GM04503 (cell line): ENCODE measurements around the gene ACAP1.
"Not testable (repeated sequence)": the region's sequence is repeated elsewhere in the genome, so short reads cannot be mapped to it uniquely, and the experiment has no call there.

Experiments used
- DNase-seq: peaks from one replicate; pipeline ENCODE4 v3.0.0-alpha.2; 2012; ENCODE audit warnings: low read depth

The ACAP1 gene

GRCh38 chr17:7329374-7329996, 6.8 kb upstream of the ACAP1 start:
- DNase-seq = peak; percentile 95

DNA sequence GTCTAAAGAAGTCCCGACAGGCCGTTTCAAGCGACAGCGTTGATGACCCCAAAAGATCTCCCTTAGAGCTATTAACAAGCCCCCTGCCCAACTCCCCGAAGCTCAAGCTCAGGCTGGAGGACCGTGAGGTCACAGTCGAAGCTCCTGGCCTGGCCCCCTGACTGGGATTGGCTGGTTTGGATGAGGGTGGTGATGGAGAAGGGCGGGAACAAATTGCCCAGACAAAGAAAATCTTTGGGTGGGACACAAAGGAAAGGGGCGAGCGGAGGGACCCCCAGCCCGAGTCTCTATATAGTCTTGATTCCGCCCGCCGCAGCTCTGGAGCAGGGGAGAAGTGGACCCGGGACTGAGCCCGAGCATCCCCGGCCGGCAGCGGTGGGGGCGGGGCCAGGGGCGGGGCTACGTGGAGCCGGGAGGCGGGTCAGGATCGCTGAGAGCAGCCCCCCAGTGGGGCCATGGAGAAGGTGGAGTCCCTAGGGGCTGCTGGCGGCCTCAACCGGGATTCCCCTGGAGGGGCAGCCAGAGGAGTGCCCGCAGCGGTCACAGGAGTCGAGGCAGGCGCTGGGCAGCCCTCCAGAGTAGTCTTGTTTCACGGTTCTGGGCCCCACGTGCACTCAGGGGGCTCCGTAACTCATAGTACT, 6.2 kb upstream of the ACAP1 start:
- DNase-seq = no peak

GRCh38 chr17:7330638-7331015, 5.7 kb upstream of the ACAP1 start:
- no peak for DNase-seq

DNA sequence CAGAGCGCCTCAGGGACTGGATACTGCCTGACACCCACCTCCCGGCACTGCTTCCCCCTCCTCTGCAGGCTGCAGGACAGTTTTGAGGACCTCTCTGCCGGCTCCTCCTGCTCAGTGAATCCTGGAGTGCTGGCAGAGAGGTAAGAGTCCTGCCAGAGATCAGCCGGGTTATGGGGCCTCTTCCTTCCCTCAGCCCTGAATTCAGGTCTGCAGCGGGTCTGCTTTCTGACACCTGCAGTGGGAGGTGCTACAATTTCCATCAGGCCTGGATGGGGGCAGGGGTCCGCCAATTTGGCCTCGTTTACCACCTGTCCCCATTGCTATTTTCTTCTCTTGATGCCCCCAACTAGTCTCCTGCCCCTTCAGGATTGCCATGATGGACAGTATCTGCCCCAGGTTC, 4.2 kb upstream of the ACAP1 start:
- no peak for DNase-seq

- DNase-seq = not testable (repeated sequence)
Observed at GRCh38 chr17:7332600-7333069, 3.7 kb upstream of the ACAP1 start.

- no peak for DNase-seq
Observed at GRCh38 chr17:7334938-7335538, 1.3 kb upstream of the ACAP1 start.

DNA sequence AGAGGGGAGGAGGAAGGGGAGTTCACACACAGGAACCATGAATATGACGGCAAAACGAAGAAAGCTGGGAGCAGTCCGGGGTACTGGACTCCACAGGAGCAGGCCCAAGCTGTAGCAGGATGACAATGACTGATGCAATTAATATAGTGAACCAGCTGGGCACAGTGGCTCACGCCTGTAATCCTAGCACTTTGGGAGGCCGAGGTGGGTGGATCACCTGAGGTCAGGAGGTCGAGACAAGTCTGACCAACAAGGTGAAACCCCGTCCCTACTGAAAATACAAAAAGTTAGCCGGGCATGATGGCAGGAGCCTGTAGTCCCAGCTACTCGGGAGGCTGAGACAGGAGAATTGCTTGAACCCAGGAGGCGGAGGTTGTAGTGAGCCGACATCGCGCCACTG, 564 bp upstream of the ACAP1 start:
- DNase-seq = not testable (repeated sequence)

- not testable (repeated sequence) for DNase-seq
Observed at GRCh38 chr17:7337600-7337999, 1.3 kb downstream of the ACAP1 start.

GRCh38 chr17:7340179-7340578, 3.9 kb downstream of the ACAP1 start:
- no peak for DNase-seq

- no peak for DNase-seq
Observed at GRCh38 chr17:7341842-7342241, 5.5 kb downstream of the ACAP1 start.

GRCh38 chr17:7343250-7343649, 6.9 kb downstream of the ACAP1 start:
- DNase-seq = no peak

DNA sequence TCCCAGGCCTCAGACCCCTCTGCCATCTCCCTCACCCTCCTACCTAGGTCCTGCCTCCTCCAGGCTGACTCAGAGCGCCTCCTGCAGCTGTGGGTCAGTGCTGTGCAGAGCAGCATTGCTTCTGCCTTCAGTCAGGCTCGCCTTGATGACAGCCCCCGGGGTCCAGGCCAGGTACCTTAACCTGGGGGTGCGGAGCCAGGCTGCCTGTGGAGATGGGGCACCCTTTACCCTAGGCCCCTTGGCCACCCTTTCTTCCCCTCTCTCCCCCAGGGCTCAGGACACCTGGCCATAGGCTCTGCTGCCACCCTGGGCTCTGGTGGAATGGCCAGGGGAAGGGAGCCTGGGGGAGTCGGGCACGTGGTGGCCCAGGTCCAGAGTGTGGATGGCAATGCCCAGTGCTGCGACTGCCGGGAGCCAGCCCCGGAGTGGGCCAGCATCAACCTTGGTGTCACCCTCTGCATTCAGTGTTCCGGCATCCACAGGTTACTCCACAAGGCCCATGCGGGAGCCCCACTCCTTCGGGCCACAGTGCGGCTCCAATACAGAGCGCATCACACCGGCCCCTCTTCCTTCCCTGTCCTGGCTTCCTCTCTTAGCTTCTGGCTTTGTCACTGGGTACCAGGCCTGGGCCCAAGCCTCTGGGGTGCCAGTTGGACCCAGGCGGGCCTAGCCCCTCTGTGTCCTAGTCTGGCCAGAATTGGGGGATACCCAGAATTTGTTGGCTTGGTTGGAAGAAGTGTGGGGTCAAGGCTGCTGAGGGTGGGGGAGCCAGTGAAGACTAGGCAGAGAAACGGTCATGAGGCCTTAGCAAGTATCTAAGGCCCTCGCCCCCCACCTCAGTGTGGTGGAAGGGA, 10.7 kb downstream of the ACAP1 start:
- no peak for DNase-seq

DNA sequence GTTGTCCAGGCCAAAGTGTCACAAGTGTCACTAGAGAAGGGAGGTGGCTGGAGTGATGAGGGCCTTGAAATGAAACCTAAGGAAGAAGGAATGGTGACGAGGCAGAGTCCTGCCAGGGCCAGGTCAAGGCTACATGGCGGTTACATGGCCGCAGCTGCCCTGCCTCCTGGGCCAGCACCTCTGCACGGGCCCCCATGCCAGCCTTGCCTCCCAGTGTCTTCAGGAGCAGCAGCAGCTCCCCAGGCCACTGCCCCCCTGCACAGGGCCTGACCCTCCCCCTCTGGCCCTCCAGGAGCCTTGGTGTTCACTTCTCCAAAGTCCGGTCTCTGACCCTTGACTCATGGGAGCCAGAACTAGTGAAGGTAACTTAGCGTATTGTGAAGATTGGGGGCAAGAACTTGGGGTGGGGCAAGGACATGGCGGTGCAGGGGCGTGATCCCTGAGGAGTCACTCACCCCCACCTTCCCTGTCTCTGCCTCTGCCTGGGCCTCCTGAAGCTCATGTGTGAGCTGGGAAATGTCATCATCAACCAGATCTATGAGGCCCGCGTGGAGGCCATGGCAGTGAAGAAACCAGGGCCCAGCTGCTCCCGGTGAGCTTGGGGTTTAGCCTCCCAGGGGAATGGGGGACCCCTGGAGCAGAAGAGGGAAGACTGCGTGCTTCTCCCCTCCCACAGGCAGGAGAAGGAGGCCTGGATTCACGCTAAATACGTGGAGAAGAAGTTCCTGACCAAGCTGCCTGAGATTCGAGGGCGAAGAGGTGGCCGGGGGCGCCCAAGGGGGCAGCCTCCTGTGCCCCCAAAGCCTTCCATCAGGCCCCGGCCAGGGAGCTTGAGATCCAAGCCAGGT, 11.5 kb downstream of the ACAP1 start:
- no peak for DNase-seq

DNA sequence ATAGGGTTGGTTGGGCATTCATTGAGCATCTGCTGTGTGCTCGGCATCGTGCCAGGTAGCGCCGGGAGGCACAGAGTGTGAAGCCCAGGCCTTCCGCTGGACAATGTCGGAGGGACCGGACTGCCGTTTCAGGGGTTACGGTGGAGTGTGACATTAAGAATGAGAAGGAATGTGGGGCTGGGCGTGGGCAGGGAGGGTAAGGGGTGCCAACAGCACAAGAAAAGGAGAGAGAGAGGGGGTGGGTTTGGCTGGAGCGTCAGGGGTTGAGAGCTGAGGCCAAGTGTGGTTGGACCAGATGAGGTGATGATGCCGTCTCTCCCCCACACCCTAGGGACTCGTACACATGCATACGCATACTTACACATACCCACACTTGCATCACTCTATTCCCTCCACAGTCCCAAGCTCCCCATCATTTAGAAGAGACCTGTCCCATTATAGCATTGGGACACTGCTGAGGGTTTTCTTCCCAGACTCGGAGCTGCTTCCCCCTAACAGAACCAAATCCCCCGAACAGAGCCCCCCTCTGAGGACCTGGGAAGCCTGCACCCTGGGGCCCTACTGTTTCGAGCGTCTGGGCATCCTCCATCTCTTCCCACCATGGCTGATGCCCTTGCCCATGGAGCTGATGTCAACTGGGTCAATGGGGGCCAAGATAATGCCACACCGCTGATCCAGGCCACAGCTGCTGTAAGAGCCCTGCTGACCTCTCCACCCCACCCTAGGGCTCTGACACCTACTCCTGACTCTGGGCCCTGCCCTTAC, 12.3 kb downstream of the ACAP1 start:
- no peak for DNase-seq

- peak; percentile 62 for DNase-seq
Observed at GRCh38 chr17:7351665-7352502, 15.6 kb downstream of the ACAP1 start, which contains the start of gene KCTD11. Gene KCTD11, plus strand, starts transcription at chr17:7352162.

GRCh38 chr17:7352503-7352889, 16.2 kb downstream of the ACAP1 start:
- DNase-seq = no peak

GRCh38 chr17:7352910-7353635, 16.7 kb downstream of the ACAP1 start:
- no peak for DNase-seq

DNA sequence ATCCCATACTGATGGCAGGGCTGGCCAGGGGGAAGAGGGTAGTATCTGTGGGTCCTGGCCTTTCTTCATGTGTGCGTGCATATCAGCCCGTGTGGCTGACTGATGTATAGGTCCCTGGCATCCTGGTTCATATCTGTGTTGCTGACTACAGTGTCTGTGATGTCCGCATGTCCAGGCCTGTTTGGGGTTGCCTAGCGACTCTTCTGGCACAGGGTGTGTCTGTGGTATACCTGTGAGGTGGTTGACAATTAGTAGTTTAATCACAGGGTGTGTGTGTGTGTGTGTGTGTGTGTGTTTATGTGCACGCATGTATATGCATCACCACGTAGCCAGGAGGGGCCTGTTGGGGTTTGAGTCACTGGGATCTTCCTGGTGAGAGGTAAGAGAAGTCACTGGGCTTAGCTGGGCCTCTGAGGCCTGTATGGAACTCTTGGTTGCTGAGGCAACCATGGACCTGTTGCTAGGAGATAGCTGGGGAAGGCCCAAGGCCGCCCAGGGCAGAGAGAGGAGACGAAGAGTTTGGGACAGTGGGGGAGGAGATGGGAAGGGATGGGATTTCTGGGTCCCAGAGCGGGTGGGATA, 18.0 kb downstream of the ACAP1 start:
- no peak for DNase-seq

GRCh38 chr17:7355053-7355452, 18.7 kb downstream of the ACAP1 start, which contains the start of gene TMEM95:
Gene TMEM95, plus strand, starts transcription at chr17:7355156. Its CDS starts 49 bp downstream, at chr17:7355205.
- DNase-seq = no peak
